ENCODE measurements around the gene TNIP1.

The TNIP1 gene

DNA sequence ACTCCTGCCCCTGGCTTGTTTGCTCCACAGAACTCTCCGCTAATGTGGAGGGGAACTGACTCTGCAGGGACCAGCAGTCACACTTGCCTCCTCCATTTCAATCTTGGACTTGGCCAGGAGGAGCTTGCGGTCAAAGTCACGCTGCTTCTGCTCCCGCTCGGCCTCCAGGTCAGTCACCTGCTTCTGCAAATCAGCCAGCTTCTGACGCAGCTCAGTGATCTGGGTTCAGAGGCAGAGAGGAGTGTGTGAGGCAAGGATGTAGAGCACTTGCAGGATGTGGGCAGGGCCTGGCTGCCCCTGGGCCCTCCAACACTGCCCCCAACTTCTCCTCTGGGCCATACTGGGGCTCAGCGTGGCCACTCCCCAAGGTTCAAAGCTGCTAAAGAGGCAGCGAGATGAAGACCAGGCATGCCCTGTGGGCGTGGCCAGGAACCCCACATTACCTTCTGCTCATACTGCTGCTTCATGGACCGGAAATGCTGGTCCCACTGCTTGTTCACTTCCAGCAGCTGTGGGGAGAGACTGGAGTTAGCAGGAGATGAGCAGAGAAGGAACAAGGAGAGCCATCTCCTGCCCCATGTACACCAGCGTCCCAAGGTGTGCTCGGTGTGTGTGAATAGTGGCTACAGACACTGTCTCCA, 38.3 kb downstream of the TNIP1 start:
- DNase-seq (ENCODE audit: low read depth in 2 of 2, low spot score in 1 of 2), result no peak

DNA sequence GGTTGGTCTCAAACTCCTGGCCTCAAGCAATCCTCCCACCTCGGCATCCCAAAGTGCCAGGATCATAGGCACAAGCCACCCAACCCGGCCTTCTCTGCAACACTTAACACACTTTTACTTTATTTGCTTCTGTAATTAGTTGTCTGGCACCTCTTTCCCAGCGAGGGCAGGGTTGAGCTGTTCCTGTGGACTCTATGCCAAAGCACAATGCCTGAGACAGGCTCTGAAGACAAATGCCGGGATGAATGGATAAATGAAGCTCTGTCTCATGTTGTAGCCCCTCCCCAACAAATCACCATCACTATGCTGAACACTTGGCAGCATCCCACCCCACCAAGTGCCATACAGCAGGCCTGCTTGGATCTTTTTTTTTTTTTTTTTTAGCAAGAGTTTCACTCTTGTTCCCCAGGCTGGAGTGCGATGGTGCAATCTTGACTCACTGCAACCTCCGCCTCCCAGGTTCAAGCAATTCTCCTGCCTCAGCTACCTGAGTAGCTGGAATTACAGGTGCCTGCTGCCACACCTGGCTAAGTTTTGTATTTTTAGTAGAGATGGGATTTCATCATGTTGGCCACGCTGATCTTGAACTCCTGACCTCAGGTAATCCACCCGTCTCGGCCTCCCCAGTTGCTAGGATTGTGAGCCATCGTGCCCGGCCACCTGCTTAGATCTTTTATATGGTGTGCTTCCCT, 39.1 kb downstream of the TNIP1 start:
- no peak for DNase-seq (ENCODE audit: low read depth in 2 of 2, low spot score in 1 of 2)

DNA sequence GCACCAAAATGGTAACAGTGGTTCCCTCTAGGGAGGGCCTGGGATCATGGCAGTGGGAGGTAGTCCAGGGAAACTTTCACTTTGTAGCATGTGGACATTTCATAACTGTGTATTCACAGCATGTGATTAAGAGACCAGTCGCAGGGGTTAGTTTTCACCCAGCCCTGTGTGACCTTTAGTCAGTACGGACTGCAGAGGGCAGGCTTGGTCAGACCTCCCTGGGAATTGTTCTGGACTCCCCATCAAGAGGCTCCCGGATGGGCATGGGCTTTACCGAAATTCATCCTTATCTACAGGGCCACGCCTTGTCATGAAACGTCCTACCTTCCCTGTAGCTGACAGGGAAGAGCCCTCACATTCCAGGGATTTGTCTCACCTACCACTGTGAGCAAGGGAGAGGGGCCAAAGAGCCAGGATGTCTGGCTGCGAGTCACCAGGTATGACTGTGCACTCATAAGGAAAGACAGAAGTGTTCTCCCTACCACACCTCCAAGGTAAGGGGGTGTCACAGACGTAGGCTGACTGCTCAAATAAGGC, 40.6 kb downstream of the TNIP1 start:
- DNase-seq (ENCODE audit: low read depth in 2 of 2, low spot score in 1 of 2), result no peak

GRCh38 chr5:151039665-151040064, 41.2 kb downstream of the TNIP1 start:
- DNase-seq (ENCODE audit: low read depth in 2 of 2, low spot score in 1 of 2), result no peak

DNA sequence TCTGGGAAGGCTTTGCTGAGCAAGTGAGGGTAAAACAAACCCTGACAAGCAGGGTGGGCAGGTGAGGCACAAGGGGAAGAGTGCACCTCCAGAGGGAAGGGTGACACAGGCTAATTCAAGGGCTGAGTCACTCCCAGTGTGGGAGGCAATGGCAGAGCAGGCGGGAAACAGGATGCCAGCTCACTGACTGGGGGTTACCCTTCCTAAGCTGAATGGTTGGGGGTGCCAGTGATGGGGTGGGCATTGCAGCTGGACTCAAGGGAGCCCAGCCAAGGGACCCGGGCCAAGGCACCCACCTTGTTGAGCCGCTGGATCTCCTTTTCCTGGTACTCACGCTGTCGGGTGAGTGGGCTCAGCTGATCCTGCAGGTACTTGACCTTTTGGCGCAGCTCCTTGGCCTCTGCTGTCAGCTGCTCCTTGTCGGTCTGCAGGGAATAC, 42.0 kb downstream of the TNIP1 start:
- no peak for DNase-seq (ENCODE audit: low read depth in 2 of 2, low spot score in 1 of 2)

DNA sequence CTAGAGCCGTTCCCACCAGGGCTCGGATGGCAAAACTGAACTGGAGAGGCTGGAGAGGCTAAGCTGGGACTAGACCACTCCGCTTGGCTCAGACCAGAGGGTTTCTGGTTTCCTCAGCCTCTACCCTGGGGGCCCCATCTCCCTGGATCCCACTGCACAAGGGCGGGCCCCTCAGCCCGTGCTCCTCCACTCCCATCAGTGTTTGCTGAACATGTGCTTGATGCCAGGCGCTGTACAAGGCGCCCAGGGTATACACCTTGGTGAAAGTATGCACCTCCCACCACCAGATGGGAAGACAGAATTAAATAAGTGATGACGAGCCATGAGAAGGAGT, 42.5 kb downstream of the TNIP1 start:
- no peak for DNase-seq (ENCODE audit: low read depth in 2 of 2, low spot score in 1 of 2)

DNA sequence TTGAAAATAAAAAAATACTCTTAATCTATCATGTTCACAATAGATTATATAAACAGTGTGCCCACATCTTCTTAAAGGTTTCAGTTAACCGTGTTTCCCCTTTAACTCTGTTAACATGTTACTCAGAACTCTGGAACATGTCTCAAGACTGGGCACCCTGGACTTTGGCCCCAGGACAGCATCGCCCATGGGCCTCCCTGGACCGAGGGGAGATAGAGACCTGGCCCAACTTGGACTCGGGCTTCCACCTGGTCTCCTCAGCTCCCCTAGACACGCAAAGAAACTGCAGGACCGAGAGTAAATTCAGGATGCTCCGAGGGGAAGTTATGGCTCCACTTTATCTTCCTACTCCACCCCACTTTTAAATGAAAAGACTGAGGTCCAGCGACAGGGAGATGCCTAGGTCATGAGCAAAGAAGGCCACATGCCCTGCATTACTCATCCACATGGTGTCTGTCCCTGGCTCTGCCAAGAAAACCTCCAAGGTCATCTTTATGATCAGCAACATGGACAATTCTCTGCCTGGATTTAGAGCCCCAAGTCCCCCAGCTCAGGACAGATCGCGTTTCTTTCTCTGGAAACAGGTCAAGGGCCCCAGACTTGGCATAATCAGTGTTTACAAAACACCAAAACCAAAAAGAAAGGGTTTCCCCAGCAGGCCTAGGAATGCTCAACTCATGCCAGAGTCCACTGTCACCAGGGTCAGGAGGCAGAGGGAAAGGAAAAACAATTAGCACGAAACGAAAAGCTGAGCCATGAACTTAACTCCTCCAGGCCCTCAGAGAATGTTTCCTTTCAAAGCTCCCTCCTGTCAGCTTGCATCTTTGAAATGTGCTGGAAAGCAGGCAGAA, 43.0 kb downstream of the TNIP1 start:
- no peak for DNase-seq (ENCODE audit: low read depth in 2 of 2, low spot score in 1 of 2)

DNA sequence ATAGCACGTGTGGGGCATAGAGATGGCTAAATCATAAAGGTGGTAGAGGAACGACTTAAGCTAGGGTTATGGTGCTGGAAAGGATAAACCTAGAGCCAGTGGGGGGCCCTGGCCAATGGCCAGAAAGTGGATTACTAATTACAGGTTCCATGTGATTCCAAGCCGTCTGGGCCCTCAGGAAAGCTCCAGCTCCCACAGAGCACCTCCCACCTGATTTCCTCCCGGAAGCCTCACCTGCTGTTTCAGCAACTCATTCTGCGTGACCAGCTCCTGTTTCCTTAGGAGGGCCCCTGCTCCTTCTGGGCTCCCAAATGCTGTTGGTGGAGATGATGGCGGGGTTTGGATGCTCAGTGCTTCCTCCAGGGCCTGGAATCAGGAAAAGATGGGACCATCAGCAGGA, 44.3 kb downstream of the TNIP1 start:
- DNase-seq (ENCODE audit: low read depth in 2 of 2, low spot score in 1 of 2), result no peak

DNA sequence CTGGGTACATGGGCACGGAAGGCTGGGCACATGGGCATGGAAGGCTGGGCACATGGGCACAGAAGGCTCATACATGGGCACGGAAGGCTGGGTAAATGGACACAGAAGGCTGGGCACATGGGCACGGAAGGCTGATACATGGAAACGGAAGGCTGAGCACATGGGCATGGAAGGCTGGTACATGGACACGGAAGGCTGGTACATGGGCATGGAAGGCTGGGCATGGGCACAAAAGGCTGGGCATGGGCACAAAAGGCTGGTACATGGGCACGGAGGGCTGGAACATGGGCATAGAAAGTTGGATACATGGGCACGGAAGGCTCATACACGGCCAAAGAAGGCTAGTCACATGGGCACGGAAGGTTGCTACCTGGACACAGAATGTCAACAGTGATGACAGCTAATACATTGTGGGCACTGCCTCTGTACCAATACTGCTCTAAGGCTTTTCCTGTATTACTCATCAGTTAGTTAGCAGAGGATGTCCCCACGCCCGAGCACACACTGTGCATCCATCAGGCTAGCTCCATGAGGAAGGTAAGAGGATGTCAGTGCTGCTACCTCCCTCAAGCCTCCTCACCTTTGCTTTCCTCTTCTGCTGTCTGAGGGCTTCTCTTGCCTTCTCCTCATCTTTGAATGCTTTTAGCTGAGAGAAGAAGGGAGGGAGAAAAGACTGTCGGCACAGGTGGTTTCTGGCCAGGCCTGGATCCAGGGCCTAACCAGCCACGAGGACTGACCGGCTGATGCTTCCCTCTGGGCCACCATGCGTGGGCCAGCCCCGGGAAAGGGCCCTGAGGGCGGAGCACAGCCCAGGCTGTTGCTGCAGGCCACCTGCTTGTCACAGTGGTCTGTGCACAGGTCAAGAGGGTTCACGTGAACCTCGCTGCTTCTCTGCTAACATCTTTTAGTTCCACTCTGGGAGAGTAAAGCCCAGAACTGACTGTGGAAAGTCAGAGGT, 46.1 kb downstream of the TNIP1 start:
- no peak for DNase-seq (ENCODE audit: low read depth in 2 of 2, low spot score in 1 of 2)

GRCh38 chr5:151033217-151033934, 47.5 kb downstream of the TNIP1 start:
- DNase-seq (ENCODE audit: low read depth in 2 of 2, low spot score in 1 of 2), result no peak

GRCh38 chr5:151031554-151031953, 49.3 kb downstream of the TNIP1 start:
- no peak for DNase-seq (ENCODE audit: low read depth in 2 of 2, low spot score in 1 of 2)

GRCh38 chr5:151030379-151030778, 50.5 kb downstream of the TNIP1 start:
- no peak for DNase-seq (ENCODE audit: low read depth in 2 of 2, low spot score in 1 of 2)

DNA sequence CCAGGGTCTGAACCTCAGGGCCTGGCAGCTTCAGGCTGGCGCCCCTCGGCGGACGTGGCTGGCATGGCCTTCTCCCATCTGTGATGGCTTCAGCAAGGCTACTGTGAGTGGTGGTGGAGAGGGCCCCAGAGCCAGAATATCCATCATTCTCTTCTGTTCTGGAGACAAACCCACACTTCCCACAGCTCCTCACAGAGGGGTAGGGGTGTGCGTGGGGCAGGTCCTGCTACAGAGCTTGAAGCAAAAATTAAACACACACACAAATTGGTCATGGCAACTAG, 50.8 kb downstream of the TNIP1 start:
- DNase-seq (ENCODE audit: low read depth in 2 of 2, low spot score in 1 of 2), result no peak

DNA sequence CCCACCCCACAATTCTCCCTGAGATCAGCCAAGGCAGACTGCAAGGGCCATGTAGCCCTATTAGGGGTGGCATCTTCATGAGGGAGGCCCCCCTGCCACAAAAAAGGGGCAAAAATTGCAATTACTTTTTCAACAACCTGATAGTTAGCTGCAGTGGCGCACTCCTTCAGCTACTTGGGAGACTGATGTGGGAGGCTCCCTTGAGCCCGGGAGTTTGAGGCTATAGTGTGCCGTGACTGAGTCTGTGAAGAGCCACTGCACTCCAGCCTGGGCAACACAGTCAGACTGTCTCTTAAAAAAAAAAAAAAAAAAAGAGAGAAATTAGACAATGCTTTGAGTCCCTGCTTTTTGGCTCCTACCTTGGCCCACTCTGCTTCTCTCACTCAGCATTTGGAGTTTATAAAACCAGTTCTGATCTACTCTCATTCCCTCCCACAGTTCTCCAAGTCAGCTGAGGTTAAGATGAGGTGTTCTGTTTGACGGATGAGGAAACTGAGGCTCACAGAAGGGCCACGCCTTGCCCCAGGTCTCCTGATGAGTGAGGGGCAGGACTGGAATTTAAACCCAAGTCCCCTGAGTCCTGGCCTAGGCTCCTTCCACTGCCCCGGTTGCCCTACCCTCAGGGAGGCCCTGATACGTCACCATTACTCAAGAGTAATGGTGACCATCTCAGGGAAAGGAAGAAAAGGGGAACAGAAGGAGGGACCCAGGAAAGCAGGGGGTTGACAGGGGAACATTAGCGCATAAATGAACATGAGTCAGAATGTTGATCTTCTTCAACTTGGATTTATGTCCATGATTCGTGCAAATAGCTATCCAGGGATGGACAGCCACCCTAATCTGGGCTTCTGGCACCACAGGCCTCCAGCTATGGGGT, 51.4 kb downstream of the TNIP1 start:
- DNase-seq (ENCODE audit: low read depth in 2 of 2, low spot score in 1 of 2), result no peak

DNA sequence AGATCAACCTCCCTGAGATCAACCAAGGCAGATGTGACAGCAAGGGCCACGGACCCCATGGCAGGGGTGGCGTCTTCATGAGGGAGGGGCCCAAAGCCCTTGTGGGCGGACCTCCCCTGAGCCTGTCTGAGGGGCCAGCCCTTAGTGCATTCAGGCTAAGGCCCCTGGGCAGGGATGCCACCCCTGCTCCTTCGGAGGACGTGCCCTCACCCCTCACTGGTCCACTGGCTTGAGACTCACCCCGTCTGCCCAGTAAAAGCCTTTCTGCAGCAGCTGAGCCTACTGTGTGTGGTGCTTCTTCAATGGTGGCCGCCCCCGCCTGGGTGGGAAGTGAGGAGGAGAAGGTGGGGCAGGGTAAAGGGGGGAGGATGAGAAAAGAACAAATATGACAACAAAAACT, 52.1 kb downstream of the TNIP1 start:
- DNase-seq (ENCODE audit: low read depth in 2 of 2, low spot score in 1 of 2), result no peak

- DNase-seq (ENCODE audit: low read depth in 2 of 2, low spot score in 1 of 2), result no peak
These were observed 52.8 kb downstream of the TNIP1 start for GRCh38 chr5:151027961-151028479.

DNA sequence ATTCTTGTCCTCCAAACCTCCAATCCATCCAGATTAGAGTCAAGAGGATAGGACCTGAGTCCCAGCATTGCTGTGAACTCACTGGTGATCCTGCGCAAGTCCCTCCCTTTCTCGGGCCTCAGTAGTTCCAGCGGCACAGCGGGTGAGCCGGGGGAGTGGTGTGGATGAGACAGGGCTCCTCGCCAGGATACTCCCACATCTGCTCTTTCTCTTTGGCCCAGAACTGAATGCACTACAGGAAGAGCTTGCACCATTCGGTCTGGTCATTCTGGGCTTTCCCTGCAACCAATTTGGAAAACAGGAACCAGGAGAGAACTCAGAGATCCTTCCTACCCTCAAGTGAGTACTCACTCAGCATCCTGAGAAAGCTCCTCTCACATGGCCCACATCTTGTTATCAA, 54.2 kb downstream of the TNIP1 start:
- DNase-seq (ENCODE audit: low read depth in 2 of 2, low spot score in 1 of 2), result no peak

GRCh38 chr5:151026088-151026487, 54.7 kb downstream of the TNIP1 start:
- DNase-seq (ENCODE audit: low read depth in 2 of 2, low spot score in 1 of 2), result no peak

DNA sequence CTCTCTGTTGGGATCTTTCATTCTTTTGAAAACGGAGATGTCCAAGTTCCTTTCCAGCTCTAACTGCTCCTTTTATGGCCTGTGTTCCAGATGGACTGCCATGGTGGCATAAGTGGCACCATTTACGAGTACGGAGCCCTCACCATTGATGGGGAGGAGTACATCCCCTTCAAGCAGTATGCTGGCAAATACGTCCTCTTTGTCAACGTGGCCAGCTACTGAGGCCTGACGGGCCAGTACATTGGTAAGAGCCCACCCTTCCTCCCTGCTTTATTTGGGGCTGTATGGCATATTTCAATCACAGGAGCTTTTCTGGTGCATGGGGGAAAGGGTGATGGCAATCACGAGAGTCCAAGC, 55.6 kb downstream of the TNIP1 start:
- no peak for DNase-seq (ENCODE audit: low read depth in 2 of 2, low spot score in 1 of 2)
